ENCODE measurements around the gene ARG2. TPM values are rescaled to one million over a fixed set of nuclear protein-coding genes. Genes with fewer than 3 reads are reported as not detected.

The ARG2 gene
- total and polyA plus RNA-seq, 2 donors (not counting 1 experiment from before 2014, with no cell fraction given), result 0.33 to 1.8 TPM

DNA sequence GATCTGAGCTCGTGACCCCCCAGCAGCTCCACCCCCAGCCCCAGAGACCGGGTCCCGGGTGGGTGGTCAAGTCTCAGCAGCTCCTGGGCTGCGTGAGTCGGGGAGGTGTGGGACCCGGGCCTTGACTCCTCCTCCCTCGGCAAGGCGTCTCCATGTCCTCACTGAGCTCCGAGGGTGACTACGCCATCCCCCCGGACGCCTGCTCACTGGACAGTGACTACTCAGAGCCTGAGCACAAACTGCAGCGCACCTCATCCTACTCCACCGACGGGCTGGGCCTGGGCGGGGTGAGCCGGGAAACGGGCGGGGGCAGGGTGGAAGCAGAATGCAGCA is 47.8 kb upstream of the ARG2 start:
- intact Hi-C loops (cut with micrococcal nuclease), result loop anchor here (2.0 kb wide), 1 partner anchor 45 kb away; no protein-coding TSS in a partner anchor

DNA sequence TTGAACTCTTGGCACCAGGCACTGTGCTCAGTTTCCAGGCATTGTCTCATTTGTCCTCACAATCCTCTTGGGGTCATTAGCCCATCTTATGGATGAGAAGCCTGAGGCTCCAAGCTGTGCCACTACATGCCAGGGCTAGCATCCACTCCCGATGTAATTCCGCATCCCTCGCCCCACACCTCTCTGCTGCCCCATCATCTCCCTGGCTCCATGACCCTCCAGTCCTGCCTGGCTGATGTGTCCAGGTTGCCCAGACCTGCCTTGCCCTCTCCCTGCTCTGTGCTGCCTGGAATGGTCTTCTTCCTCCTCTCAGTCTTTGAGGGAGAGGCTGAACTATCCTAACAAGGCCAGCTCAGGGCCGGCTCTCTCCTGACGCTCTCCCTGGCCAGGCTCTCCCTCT is 47.1 kb upstream of the ARG2 start:
- Histone ChIP-seq H3K4me2 (replicated peaks; ENCODE audit: low read depth, low read length, poor library complexity, severe bottlenecking) (no peak overlapping the region), H3K9ac (ENCODE audit: low read length) (no peak overlapping the region), H4K20me1 (ENCODE audit: control insufficient read depth, insufficient read depth, low read length, poor library complexity, severe bottlenecking) (no peaks in the 10 kb centered on the region), H3K27me3 (replicated peaks in 1 of 4; ENCODE audit: control extremely low read depth in 1 of 4, control insufficient read depth in 3 of 4, insufficient read depth in 4 of 4, low read length in 3 of 4) (no peaks in the 10 kb centered on the region), H3K79me2 (ENCODE audit: control insufficient read depth, insufficient read depth, low read length) (no peaks in the 10 kb centered on the region), H3K36me3 (replicated peaks in 1 of 2; ENCODE audit: control extremely low read depth in 1 of 2, control insufficient read depth in 1 of 2, extremely low read depth in 1 of 2, insufficient read depth in 2 of 2, low read length in 1 of 2) (no peaks in the 10 kb centered on the region), H3K27ac (ENCODE audit: low read length in 2 of 2) (no peak overlapping the region), H3K9me3 (ENCODE audit: control extremely low read depth in 1 of 3, control insufficient read depth in 2 of 3, insufficient read depth in 1 of 3, low read length in 2 of 3) (no peaks in the 10 kb centered on the region), H2AFZ (ENCODE audit: insufficient read depth, low read depth, low read length, poor library complexity, severe bottlenecking) (no peak overlapping the region), H3K4me1 (ENCODE audit: control insufficient read depth in 2 of 2, insufficient read depth in 2 of 2, low read length in 2 of 2) (no peaks in the 10 kb centered on the region), H3K4me3 (ENCODE audit: control extremely low read depth in 1 of 5, extremely low read depth in 1 of 5, insufficient read depth in 1 of 5, low read depth in 2 of 5, low read length in 4 of 5) (no peak overlapping the region)
- CTCF ChIA-PET, result interaction anchor here (0.7 to 24.8 kb wide), 21 partner anchors 10 to 213 kb away, joined by 3 to 863 read pairs (median 6); partner anchors contain the start of genes ATP6V1D, EIF2S1, PIGH and RDH11
- no peak for ATAC-seq (ENCODE audit: low read depth)
- TF ChIP-seq EZH2 (IDR thresholded peaks at IDR 0.05; ENCODE audit: borderline replicate concordance, insufficient read depth, low read depth, low read length, poor library complexity, severe bottlenecking), result no peak
- TF ChIP-seq, protein P1, sequence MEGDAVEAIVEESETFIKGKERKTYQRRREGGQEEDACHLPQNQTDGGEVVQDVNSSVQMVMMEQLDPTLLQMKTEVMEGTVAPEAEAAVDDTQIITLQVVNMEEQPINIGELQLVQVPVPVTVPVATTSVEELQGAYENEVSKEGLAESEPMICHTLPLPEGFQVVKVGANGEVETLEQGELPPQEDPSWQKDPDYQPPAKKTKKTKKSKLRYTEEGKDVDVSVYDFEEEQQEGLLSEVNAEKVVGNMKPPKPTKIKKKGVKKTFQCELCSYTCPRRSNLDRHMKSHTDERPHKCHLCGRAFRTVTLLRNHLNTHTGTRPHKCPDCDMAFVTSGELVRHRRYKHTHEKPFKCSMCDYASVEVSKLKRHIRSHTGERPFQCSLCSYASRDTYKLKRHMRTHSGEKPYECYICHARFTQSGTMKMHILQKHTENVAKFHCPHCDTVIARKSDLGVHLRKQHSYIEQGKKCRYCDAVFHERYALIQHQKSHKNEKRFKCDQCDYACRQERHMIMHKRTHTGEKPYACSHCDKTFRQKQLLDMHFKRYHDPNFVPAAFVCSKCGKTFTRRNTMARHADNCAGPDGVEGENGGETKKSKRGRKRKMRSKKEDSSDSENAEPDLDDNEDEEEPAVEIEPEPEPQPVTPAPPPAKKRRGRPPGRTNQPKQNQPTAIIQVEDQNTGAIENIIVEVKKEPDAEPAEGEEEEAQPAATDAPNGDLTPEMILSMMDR (IDR thresholded peaks at IDR 0.05), result no peak
- no peak for DNase-seq
- Mint-ChIP-seq H3K4me3 (no peak overlapping the region), H3K27me3 (peaks cover 5% of the 10 kb centered on the region), H3K27ac (no peak overlapping the region), H3K4me1 (no peaks in the 10 kb centered on the region), H3K9me3 (ENCODE audit: insufficient read depth) (no peaks in the 10 kb centered on the region)
- POLR2A ChIA-PET, result no interaction called here
- intact Hi-C loops (cut with micrococcal nuclease), result no loop called here
- 93% methylated on average over 5 of the region's 5 CpGs for WGBS (ENCODE audit: insufficient coverage)

More for the DNA sequence above, 47.8 kb upstream of the ARG2 start:
- no peak overlapping the region for H3K4me3 Mint-ChIP-seq
- 91% methylated on average over 19 of the region's 19 CpGs for WGBS (ENCODE audit: insufficient coverage)
- DNase-seq, result no peak
- no peaks in the 10 kb centered on the region for H3K36me3 ChIP-seq (replicated peaks in 1 of 2; ENCODE audit: control extremely low read depth in 1 of 2, control insufficient read depth in 1 of 2, extremely low read depth in 1 of 2, insufficient read depth in 2 of 2, low read length in 1 of 2)
- no peaks in the 10 kb centered on the region for H3K9me3 Mint-ChIP-seq (ENCODE audit: insufficient read depth)
- ChIA-PET POLR2A (no interaction called here), CTCF (interaction anchor here (0.6 to 24.8 kb wide), 52 partner anchors 10 to 1212 kb away, joined by 3 to 863 read pairs (median 6); partner anchors contain the start of genes ATP6V1D, EIF2S1, PIGH and PLEKHH1)
- no peak overlapping the region for H3K9ac ChIP-seq (ENCODE audit: low read length)
- no peak for ATAC-seq (ENCODE audit: low read depth)
- no peak overlapping the region for H2AFZ ChIP-seq (ENCODE audit: insufficient read depth, low read depth, low read length, poor library complexity, severe bottlenecking)
- TF ChIP-seq, protein P1 (IDR thresholded peaks at IDR 0.05), result no peak
- TF ChIP-seq EZH2 (IDR thresholded peaks at IDR 0.05; ENCODE audit: borderline replicate concordance, insufficient read depth, low read depth, low read length, poor library complexity, severe bottlenecking), result no peak
- H3K9me3 ChIP-seq (ENCODE audit: control extremely low read depth in 1 of 3, control insufficient read depth in 2 of 3, insufficient read depth in 1 of 3, low read length in 2 of 3), result no peaks in the 10 kb centered on the region
- H3K27me3 ChIP-seq (replicated peaks in 1 of 4; ENCODE audit: control extremely low read depth in 1 of 4, control insufficient read depth in 3 of 4, insufficient read depth in 4 of 4, low read length in 3 of 4), result no peaks in the 10 kb centered on the region
- no peaks in the 10 kb centered on the region for H3K4me1 ChIP-seq (ENCODE audit: control insufficient read depth in 2 of 2, insufficient read depth in 2 of 2, low read length in 2 of 2)
- no peak overlapping the region for H3K4me2 ChIP-seq (replicated peaks; ENCODE audit: low read depth, low read length, poor library complexity, severe bottlenecking)
- peaks cover 5% of the 10 kb centered on the region for H3K27me3 Mint-ChIP-seq
- H3K27ac ChIP-seq (ENCODE audit: low read length in 2 of 2), result no peak overlapping the region
- H3K4me3 ChIP-seq (ENCODE audit: control extremely low read depth in 1 of 5, extremely low read depth in 1 of 5, insufficient read depth in 1 of 5, low read depth in 2 of 5, low read length in 4 of 5), result no peak overlapping the region
- no peaks in the 10 kb centered on the region for H3K4me1 Mint-ChIP-seq
- no peaks in the 10 kb centered on the region for H4K20me1 ChIP-seq (ENCODE audit: control insufficient read depth, insufficient read depth, low read length, poor library complexity, severe bottlenecking)
- no peak overlapping the region for H3K27ac Mint-ChIP-seq
- no peaks in the 10 kb centered on the region for H3K79me2 ChIP-seq (ENCODE audit: control insufficient read depth, insufficient read depth, low read length)

All from B cell (primary cell).